ENCODE measurements around the gene DDN.

Gene DDN

GRCh38 chr12:48999371-49000131 is at the start of gene DDN:
TSS of gene DDN (minus strand) at chr12:48999375. CDS start at chr12:48999287, 88 bp downstream.
- no peak for TF ChIP-seq CTCF (IDR thresholded peaks at IDR 0.05)
- peaks cover 35% of the 10 kb centered on the region for H3K4me1 Mint-ChIP-seq
- H3K4me3 Mint-ChIP-seq: peak within 1 kb of the TSS; percentile 82
- peaks cover 62% of the 10 kb centered on the region for H3K27me3 Mint-ChIP-seq (ENCODE audit: low read depth, poor library complexity)
- H3K9me3 Mint-ChIP-seq: no peaks in the 10 kb centered on the region
- peaks cover 28% of the 10 kb centered on the region for H3K36me3 Mint-ChIP-seq (ENCODE audit: low read depth)
- H3K27ac Mint-ChIP-seq: no peak within 1 kb of the TSS
- DNase-seq: peak; percentile 67

- DNase-seq: no peak
- Mint-ChIP-seq H3K27me3 (ENCODE audit: low read depth, poor library complexity) (peaks cover 5% of the 10 kb centered on the region), H3K36me3 (ENCODE audit: low read depth) (peaks cover 78% of the 10 kb centered on the region), H3K27ac (no peak overlapping the region), H3K9me3 (no peaks in the 10 kb centered on the region), H3K4me3 (no peak overlapping the region), H3K4me1 (no peaks in the 10 kb centered on the region)
- TF ChIP-seq CTCF (IDR thresholded peaks at IDR 0.05): no peak
Measured at GRCh38 chr12:49048953-49049352, 49.8 kb upstream of the DDN start.

DNA sequence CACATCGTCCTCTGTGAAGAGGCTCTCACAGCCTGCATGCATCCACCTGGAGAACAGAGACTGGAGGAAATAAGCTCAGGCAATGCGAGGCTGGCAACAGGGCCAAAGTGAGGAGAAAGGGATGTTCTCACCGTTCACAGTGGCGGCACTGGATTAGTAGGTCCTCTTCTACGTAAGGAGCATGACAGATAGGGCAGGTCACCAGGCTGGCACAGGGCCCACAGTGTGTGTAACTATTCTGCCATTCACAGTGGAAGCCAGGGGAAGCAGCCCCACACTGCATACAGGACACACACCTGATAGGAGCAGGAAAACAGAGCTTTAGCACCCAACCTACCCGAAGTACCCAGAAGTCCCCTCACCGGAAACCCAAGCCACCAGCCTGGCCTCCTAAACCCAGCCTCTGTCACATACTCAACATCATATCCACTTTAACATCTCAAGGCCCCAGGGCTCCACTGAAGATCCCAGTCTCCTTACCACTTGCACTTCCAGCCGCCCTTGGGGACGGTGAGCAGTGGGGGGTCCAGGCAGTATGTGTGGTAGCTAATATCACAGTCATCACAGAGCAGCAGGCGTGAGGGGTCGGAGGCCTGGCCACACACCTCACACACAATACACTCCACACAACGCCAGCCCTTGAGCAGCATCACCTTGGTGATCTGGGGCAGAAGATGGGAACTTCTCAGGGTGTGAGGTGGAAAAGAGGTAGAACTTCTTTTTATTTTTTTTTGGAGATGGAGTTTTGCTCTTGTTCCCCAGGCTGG is 47.1 kb upstream of the DDN start:
- DNase-seq: no peak
- peaks cover 72% of the 10 kb centered on the region for H3K36me3 Mint-ChIP-seq (ENCODE audit: low read depth)
- no peaks in the 10 kb centered on the region for H3K4me1 Mint-ChIP-seq
- no peak overlapping the region for H3K4me3 Mint-ChIP-seq
- TF ChIP-seq CTCF (IDR thresholded peaks at IDR 0.05): no peak
- H3K27ac Mint-ChIP-seq: no peak overlapping the region
- H3K9me3 Mint-ChIP-seq: no peaks in the 10 kb centered on the region
- H3K27me3 Mint-ChIP-seq (ENCODE audit: low read depth, poor library complexity): peaks cover 5% of the 10 kb centered on the region

DNA sequence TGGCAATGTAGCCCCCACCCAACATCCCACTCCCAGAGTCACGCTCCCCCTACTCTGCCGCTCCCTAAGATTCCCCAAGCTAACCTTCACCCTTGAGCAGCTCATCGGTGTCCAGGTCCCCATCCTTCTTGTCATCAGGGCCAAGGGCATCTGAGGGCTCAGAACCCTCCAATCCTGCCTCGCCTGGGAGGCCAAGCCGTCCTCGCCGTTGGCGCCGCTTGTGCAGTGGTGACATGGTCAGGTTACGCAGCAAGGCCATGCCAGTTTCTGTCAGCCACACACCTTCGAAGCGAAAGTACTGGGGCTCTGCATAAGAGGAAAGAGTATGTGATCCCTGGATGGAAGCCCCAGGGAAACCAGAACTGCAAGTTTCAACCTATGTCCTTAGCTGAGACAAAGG is 45.5 kb upstream of the DDN start:
- TF ChIP-seq CTCF (IDR thresholded peaks at IDR 0.05): no peak
- no peak overlapping the region for H3K4me3 Mint-ChIP-seq
- no peak for DNase-seq
- H3K27me3 Mint-ChIP-seq (ENCODE audit: low read depth, poor library complexity): peaks cover 5% of the 10 kb centered on the region
- H3K9me3 Mint-ChIP-seq: no peaks in the 10 kb centered on the region
- H3K27ac Mint-ChIP-seq: no peak overlapping the region
- H3K4me1 Mint-ChIP-seq: no peaks in the 10 kb centered on the region
- peaks cover 73% of the 10 kb centered on the region for H3K36me3 Mint-ChIP-seq (ENCODE audit: low read depth)

DNA sequence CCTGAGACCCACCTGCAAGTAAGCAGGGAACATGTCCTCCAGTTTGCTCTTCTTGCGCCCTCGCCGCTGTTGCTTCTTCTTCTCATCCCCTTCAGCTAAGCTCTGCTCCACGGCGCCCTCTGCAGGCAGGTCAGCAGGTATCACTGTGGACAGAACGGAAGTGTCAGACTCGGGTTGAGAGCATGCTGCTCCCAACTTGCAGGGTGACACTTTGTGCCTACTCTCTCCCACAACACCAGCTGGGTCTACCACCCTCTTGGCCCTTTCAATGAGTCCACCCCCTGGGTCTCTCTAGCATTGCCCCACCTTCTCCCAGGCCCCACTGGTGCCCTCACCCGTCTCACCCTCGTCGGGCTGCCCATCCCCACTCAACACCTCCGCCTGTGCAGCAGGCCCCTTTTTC is 44.7 kb upstream of the DDN start:
- peak; percentile 57 for TF ChIP-seq CTCF (IDR thresholded peaks at IDR 0.05)
- H3K4me3 Mint-ChIP-seq: no peak overlapping the region

More for the DNA sequence above, 44.7 kb upstream of the DDN start:
- Mint-ChIP-seq H3K36me3 (ENCODE audit: low read depth) (peaks cover 72% of the 10 kb centered on the region), H3K9me3 (no peaks in the 10 kb centered on the region), H3K27me3 (ENCODE audit: low read depth, poor library complexity) (peaks cover 5% of the 10 kb centered on the region), H3K27ac (no peak overlapping the region), H3K4me1 (no peaks in the 10 kb centered on the region)
- peak; percentile 80 for DNase-seq
